Bladder microvascular endothelial cell (primary cell): Measurements from ENCODE around the gene SETD5. TPM values are rescaled to one million over a fixed set of nuclear protein-coding genes. Genes with fewer than 3 reads are reported as not detected.

ENCODE experiments used
- total RNA-seq: library from RNA; depleted of rRNA; stranded (reverse); fragments of >200 nt; gene quantifications from 2 replicates; pipeline ENCODE4 v1.2.3, GENCODE V29; 2014

The SETD5 gene
- total RNA-seq, result 25.4 and 96.0 TPM in 2 replicates

GRCh38 chr3:9397332-9397905 lies at the start of gene SETD5:
Gene SETD5, plus strand, starts transcription at chr3:9397615. Its CDS starts 31,324 bp downstream, at chr3:9428939.

GRCh38 chr3:9362731-9363530 lies 34.5 kb upstream of the SETD5 start, which contains the start of gene THUMPD3:
Gene THUMPD3, plus strand, starts transcription at chr3:9363054. Its CDS starts 2,015 bp downstream, at chr3:9365069.

Other genes starting within 250 kb of the SETD5 start
- under 0.01 and 29.1 TPM in 2 replicates for gene SRGAP3, start 148.0 kb upstream of the SETD5 start, total RNA-seq
- gene THUMPD3, start 34.6 kb upstream of the SETD5 start, total RNA-seq, result 18.5 and 40.8 TPM in 2 replicates
- gene LHFPL4, start 156.2 kb downstream of the SETD5 start, total RNA-seq, result 0.06 TPM in 1 of 2 replicates, not detected in the other